Chondrocyte (in vitro differentiated cells): Measurements from ENCODE around the gene UGT2A3. TPM values are rescaled to one million over a fixed set of nuclear protein-coding genes. Genes with fewer than 3 reads are reported as not detected.

Experiments used
- DNase-seq: peaks from one replicate; pipeline ENCODE4 v3.0.0; 2021; ENCODE audit warnings: mixed read lengths, low spot score
- H3K27ac Mint-ChIP-seq: one replicate; pipeline ENCODE4 v1.8.0; 2021; ENCODE audit warnings: mild to moderate bottlenecking, moderate library complexity, mixed read lengths; ENCODE audit not compliant: unreplicated experiment
- H3K27me3 Mint-ChIP-seq: 2 replicates; pipeline ENCODE4 v1.8.0; 2021; ENCODE audit warnings: low read depth, mixed read lengths
- H3K36me3 Mint-ChIP-seq: 2 replicates; pipeline ENCODE4 v1.8.0; 2021; ENCODE audit warnings: low read depth, mixed read lengths
- H3K4me1 Mint-ChIP-seq: 2 replicates; pipeline ENCODE4 v1.8.0; 2021; ENCODE audit warnings: low read depth, mild to moderate bottlenecking, mixed read lengths
- H3K4me3 Mint-ChIP-seq: one replicate; pipeline ENCODE4 v1.8.0; 2021; ENCODE audit warnings: mild to moderate bottlenecking, moderate library complexity, mixed read lengths; ENCODE audit not compliant: unreplicated experiment
- H3K9me3 Mint-ChIP-seq: 2 replicates; pipeline ENCODE4 v1.8.0; 2021; ENCODE audit warnings: low read depth, mixed read lengths
- CTCF ChIP-seq: fragments of 200-600 bp; sonication (generic); IDR thresholded peaks from 2 replicates; pipeline ENCODE4 v1.5.0; 2021; ENCODE audit warnings: antibody characterized with exemption, mild to moderate bottlenecking, moderate library complexity
- total RNA-seq: library from RNA; stranded (reverse); gene quantifications from 3 replicates; pipeline ENCODE4 v1.2.1, GENCODE V29; 2021

UGT2A3 gene
- total RNA-seq, 1 donor from 2014 or later, result not detected

- Mint-ChIP-seq H3K4me3 (no peak overlapping the region), H3K36me3 (no peaks in the 10 kb centered on the region), H3K27ac (no peak overlapping the region), H3K4me1 (peaks cover 3% of the 10 kb centered on the region), H3K27me3 (no peaks in the 10 kb centered on the region), H3K9me3 (no peaks in the 10 kb centered on the region)
- TF ChIP-seq CTCF, result no peak
- DNase-seq, result no peak
These were observed 1.5 kb upstream of the UGT2A3 start for GRCh38 chr4:68953056-68953596.

- Mint-ChIP-seq H3K36me3 (no peaks in the 10 kb centered on the region), H3K4me3 (no peak overlapping the region), H3K27ac (peak overlapping the region; percentile 25), H3K9me3 (no peaks in the 10 kb centered on the region), H3K4me1 (peaks cover 3% of the 10 kb centered on the region), H3K27me3 (no peaks in the 10 kb centered on the region)
- no peak for DNase-seq
- no peak for TF ChIP-seq CTCF
These were observed 392 bp upstream of the UGT2A3 start for GRCh38 chr4:68951806-68952585.

- H3K9me3 Mint-ChIP-seq, result no peaks in the 10 kb centered on the region
- no peak overlapping the region for H3K4me3 Mint-ChIP-seq
These were observed 1.6 kb downstream of the UGT2A3 start for GRCh38 chr4:68950033-68950432.

GRCh38 chr4:68948985-68949384 is 2.6 kb downstream of the UGT2A3 start:
- H3K27me3 Mint-ChIP-seq, result peaks cover 2% of the 10 kb centered on the region
- no peak for TF ChIP-seq CTCF
- no peaks in the 10 kb centered on the region for H3K9me3 Mint-ChIP-seq
- H3K4me1 Mint-ChIP-seq, result peaks cover 3% of the 10 kb centered on the region
- no peaks in the 10 kb centered on the region for H3K36me3 Mint-ChIP-seq
- DNase-seq, result no peak
- H3K4me3 Mint-ChIP-seq, result no peak overlapping the region
- no peak overlapping the region for H3K27ac Mint-ChIP-seq

More at GRCh38 chr4:68950033-68950432, 1.6 kb downstream of the UGT2A3 start:
- Mint-ChIP-seq H3K36me3 (no peaks in the 10 kb centered on the region), H3K27me3 (no peaks in the 10 kb centered on the region), H3K4me1 (peaks cover 3% of the 10 kb centered on the region), H3K27ac (no peak overlapping the region)
- no peak for DNase-seq
- TF ChIP-seq CTCF, result no peak

GRCh38 chr4:68948044-68948743 is 3.4 kb downstream of the UGT2A3 start:
- Mint-ChIP-seq H3K4me3 (no peak overlapping the region), H3K9me3 (no peaks in the 10 kb centered on the region), H3K27ac (no peak overlapping the region), H3K36me3 (no peaks in the 10 kb centered on the region), H3K27me3 (peaks cover 3% of the 10 kb centered on the region), H3K4me1 (no peaks in the 10 kb centered on the region)
- DNase-seq, result no peak
- TF ChIP-seq CTCF, result no peak
